HEK293T (cell line): ENCODE results near the gene TLX2.

ENCODE experiments used
- FOXA1 ChIP-seq: fragments of 450-650 bp; IDR thresholded peaks from 2 replicates; pipeline ENCODE4 v1.6.1; 2016; ENCODE audit warnings: mild to moderate bottlenecking
- FOXK2 ChIP-seq: fragments of 450-650 bp; IDR thresholded peaks from 2 replicates; pipeline ENCODE4 v1.6.1; 2016; ENCODE audit warnings: mild to moderate bottlenecking
- L3MBTL2 ChIP-seq: fragments of 450-650 bp; conservative IDR thresholded peaks from 2 replicates; pipeline ENCODE4 v1.6.1; 2016; ENCODE audit warnings: mild to moderate bottlenecking
- PKNOX1 ChIP-seq: fragments of 450-650 bp; IDR thresholded peaks from 2 replicates; pipeline ENCODE4 v1.6.1; 2016
- SP1 ChIP-seq: fragments of 450-650 bp; IDR thresholded peaks from 2 replicates; pipeline ENCODE4 v1.6.1; 2017
- SUZ12 ChIP-seq: fragments of 450-650 bp; IDR thresholded peaks from 2 replicates; pipeline ENCODE4 v1.6.1; 2016; ENCODE audit warnings: mild to moderate bottlenecking
- TARDBP ChIP-seq: fragments of 450-650 bp; IDR thresholded peaks from 2 replicates; pipeline ENCODE4 v1.6.1; 2016

- no peak for TF ChIP-seq SUZ12
- no peak for TF ChIP-seq FOXK2
- no peak for TF ChIP-seq TARDBP
- TF ChIP-seq PKNOX1: no peak
- TF ChIP-seq L3MBTL2: no peak
- no peak for TF ChIP-seq SP1
- TF ChIP-seq FOXA1: no peak
Measured at GRCh38 chr2:74482801-74483674, 31.2 kb upstream of the TLX2 start, which contains the start of the genes CCDC142 and TTC31.
